ENCODE data around the gene SLC4A2. TPM values are rescaled to one million over a fixed set of nuclear protein-coding genes. Genes with fewer than 3 reads are reported as not detected.
A peak's percentile ranks its signal among the peaks of the same experiment; 100 is the strongest.

Gene SLC4A2
- total RNA-seq, 1 donor from 2014 or later = 99.4 TPM

DNA sequence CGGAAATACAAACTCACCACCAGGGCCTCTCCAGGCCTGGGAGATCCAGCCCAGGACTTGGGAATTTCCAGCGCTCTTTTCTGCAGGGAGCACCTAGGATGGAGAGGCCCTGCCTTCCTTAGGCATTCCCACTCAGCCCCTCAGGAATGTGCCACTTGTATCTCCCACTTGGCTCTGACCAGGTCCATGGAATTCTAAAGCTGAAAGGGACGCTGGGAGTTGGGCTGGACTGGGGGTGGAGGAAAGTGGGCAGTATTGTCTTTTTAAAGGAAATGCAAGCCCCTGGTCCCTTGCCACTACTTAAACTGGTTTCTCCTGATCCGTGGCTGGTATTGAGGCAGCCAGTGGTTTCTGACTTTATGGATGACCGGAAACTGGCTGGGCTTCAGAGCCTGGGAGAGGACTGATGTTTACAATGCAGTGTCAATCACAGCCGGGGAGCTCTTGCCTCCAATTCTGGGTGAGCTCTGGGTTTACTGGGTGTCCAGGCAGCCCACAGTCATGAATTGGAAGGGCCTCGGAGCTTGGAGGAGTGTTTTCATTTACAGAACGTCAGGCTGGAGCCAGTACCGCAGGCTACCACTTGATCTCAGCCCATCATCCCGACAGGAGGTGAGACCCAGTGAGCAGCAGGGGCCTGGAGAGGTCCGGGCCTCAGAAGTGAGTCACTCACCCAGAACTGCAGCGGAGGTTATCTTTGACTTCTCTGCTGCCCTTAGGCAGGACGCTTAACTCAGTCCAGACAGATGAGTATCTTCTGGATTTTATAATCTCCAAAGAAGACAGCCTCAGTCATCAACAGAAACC lies 54.2 kb downstream of the SLC4A2 start:
- peak overlapping the region; percentile 38 for H3K27ac Mint-ChIP-seq (ENCODE audit: unreplicated experiment)
- H3K27me3 Mint-ChIP-seq (ENCODE audit: unreplicated experiment) = peaks cover 15% of the 10 kb centered on the region
- H3K4me3 Mint-ChIP-seq (ENCODE audit: unreplicated experiment) = peak overlapping the region; percentile 63
- H3K4me1 Mint-ChIP-seq (ENCODE audit: low read depth, unreplicated experiment) = peaks cover 38% of the 10 kb centered on the region
- H3K9me3 Mint-ChIP-seq (ENCODE audit: unreplicated experiment) = peaks cover 21% of the 10 kb centered on the region
- no peak for DNase-seq
- TF ChIP-seq, protein P1, sequence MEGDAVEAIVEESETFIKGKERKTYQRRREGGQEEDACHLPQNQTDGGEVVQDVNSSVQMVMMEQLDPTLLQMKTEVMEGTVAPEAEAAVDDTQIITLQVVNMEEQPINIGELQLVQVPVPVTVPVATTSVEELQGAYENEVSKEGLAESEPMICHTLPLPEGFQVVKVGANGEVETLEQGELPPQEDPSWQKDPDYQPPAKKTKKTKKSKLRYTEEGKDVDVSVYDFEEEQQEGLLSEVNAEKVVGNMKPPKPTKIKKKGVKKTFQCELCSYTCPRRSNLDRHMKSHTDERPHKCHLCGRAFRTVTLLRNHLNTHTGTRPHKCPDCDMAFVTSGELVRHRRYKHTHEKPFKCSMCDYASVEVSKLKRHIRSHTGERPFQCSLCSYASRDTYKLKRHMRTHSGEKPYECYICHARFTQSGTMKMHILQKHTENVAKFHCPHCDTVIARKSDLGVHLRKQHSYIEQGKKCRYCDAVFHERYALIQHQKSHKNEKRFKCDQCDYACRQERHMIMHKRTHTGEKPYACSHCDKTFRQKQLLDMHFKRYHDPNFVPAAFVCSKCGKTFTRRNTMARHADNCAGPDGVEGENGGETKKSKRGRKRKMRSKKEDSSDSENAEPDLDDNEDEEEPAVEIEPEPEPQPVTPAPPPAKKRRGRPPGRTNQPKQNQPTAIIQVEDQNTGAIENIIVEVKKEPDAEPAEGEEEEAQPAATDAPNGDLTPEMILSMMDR (IDR thresholded peaks at IDR 0.05; ENCODE audit: partially characterized antibody, unreplicated experiment) = no peak
- H3K36me3 Mint-ChIP-seq (ENCODE audit: unreplicated experiment) = no peaks in the 10 kb centered on the region

DNA sequence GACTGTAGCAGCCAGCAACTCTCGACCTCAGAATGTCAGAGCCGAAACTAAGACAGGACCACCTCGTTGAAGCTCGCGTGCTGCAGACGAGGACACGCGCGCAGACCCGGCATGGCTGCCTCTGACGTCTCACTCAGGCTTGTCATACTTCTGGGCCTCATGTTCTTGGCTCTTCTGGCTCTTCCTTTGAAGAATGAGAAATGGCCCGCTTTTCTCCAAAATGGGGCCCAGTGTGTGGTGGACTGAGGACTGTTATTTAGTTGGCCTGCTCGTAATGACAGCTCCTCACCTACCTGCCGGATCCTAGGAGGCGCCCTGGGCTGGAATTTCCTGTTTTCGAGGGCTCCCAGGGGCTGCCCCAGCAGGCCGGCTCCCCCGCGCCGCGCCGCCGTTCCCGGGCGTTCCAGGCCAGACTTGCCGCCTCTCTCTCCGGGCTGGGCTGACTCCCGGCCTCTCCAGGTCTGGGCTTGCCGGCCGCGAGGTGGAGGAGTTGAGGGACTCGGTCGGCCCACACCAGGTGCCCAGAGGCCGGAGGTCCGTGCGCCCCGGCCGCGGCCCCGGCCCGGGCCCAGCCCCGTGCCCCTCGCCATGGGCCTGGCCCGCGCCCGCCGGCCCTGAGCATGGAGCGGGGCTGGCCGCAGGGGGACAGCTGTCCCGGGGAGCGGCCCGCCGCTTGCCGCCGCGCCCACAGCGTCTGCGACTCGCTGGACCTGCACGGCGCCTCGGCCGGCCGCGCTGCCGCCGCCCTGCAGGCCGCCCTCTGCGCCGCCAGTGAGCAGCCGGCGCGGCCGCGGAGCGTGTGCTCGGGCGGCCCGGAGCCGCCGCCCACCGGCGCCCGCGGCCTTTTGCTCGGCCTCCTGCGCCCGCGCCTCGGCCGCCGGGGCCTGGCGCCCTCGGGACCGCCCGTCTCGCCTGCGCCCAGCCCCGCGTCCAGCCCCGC lies 55.0 kb downstream of the SLC4A2 start:
- Mint-ChIP-seq H3K27me3 (ENCODE audit: unreplicated experiment) (peaks cover 15% of the 10 kb centered on the region), H3K36me3 (ENCODE audit: unreplicated experiment) (no peaks in the 10 kb centered on the region), H3K27ac (ENCODE audit: unreplicated experiment) (no peak overlapping the region), H3K4me3 (ENCODE audit: unreplicated experiment) (peak overlapping the region; percentile 63), H3K9me3 (ENCODE audit: unreplicated experiment) (peaks cover 26% of the 10 kb centered on the region), H3K4me1 (ENCODE audit: low read depth, unreplicated experiment) (peaks cover 32% of the 10 kb centered on the region)
- TF ChIP-seq, protein P1 (IDR thresholded peaks at IDR 0.05; ENCODE audit: partially characterized antibody, unreplicated experiment) = no peak
- peak; percentile 58 for DNase-seq

DNA sequence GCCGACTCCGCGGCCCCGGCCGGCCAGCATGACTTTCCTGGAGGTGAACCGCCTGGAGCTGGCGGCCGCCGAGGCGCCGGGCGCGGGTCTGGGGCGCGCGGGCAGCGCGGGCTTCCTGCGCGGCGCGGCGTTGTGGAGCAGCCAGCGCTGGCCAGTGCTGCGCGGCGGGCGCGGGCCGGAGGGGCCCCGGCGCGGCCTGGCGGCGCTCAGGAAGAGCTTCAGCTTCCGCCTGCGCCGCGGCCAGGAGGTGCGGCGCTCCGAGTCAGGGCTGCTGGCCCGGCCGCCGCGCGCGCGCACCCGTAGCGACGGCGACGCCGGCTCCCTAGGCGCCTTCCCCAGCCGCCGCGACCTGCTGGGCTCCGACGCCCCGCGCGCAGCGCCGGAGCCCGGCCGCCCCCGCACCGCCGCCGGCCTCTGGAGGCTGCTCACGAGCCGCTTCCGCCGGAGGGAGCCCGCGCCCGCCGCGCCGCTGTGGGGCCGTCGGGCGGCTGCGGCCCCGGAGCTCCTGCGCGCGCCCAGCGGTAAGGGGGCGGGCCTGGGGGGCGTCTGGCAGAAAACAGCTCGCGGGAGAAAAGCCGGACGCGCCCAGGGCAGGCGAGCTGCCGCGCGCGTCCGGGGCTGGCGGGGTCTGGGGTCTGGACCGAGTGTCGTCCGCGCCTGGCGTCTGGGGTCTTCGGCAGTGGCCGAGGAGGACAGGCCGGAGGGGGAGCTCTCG lies 55.9 kb downstream of the SLC4A2 start:
- no peak overlapping the region for H3K27ac Mint-ChIP-seq (ENCODE audit: unreplicated experiment)
- H3K4me1 Mint-ChIP-seq (ENCODE audit: low read depth, unreplicated experiment) = peaks cover 25% of the 10 kb centered on the region
- H3K36me3 Mint-ChIP-seq (ENCODE audit: unreplicated experiment) = no peaks in the 10 kb centered on the region
- peak overlapping the region; percentile 72 for H3K4me3 Mint-ChIP-seq (ENCODE audit: unreplicated experiment)
- DNase-seq = peak; percentile 51
- TF ChIP-seq, protein P1 (IDR thresholded peaks at IDR 0.05; ENCODE audit: partially characterized antibody, unreplicated experiment) = no peak
- H3K9me3 Mint-ChIP-seq (ENCODE audit: unreplicated experiment) = peaks cover 26% of the 10 kb centered on the region
- peaks cover 15% of the 10 kb centered on the region for H3K27me3 Mint-ChIP-seq (ENCODE audit: unreplicated experiment)

DNA sequence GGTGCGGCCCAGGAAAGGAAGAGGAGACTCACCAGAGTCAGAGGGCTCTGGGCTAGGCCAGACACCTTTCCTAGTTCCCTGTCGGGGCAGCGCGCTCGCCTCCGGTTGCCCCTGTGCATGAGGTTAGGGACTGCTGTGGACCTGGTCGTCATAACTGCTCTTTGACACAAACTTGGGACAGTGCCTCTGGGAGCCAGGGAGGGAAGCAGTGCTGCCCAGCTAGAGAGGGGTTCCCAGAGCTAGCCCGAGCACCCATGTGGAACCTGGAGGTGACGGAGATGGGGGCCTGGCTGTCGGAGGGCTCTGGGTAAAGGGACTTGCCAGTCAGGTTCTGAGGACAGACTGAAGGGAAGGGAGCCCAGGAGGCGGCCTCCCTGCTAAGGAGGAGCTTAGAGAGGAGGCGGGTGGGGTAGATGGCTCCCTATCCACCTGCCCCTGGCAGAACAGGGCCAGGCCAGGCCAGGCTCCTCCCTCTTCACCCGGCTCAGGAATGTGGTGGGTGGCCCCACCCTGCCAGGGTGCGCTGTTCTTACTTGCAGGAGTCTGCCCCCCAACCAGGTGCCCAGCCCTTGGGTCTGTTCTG lies 56.5 kb downstream of the SLC4A2 start:
- no peak for DNase-seq
- H3K27ac Mint-ChIP-seq (ENCODE audit: unreplicated experiment) = no peak overlapping the region
- TF ChIP-seq, protein P1 (IDR thresholded peaks at IDR 0.05; ENCODE audit: partially characterized antibody, unreplicated experiment) = no peak

More for the DNA sequence above, 56.5 kb downstream of the SLC4A2 start:
- Mint-ChIP-seq H3K4me1 (ENCODE audit: low read depth, unreplicated experiment) (peaks cover 20% of the 10 kb centered on the region), H3K9me3 (ENCODE audit: unreplicated experiment) (peaks cover 26% of the 10 kb centered on the region), H3K4me3 (ENCODE audit: unreplicated experiment) (peak overlapping the region; percentile 72), H3K36me3 (ENCODE audit: unreplicated experiment) (no peaks in the 10 kb centered on the region), H3K27me3 (ENCODE audit: unreplicated experiment) (peaks cover 12% of the 10 kb centered on the region)

Data from glutamatergic neuron (in vitro differentiated cells).